Medulla oblongata (tissue), 1 donor: ENCODE data around the gene PMEPA1.

Source experiments
- DNase-seq: peaks from one replicate; pipeline ENCODE4 v3.0.0-alpha.2; 2015; ENCODE audit errors: extremely low spot score

Gene PMEPA1

GRCh38 chr20:57693670-57694329 is 16.0 kb downstream of the PMEPA1 start:
- DNase-seq = no peak

DNA sequence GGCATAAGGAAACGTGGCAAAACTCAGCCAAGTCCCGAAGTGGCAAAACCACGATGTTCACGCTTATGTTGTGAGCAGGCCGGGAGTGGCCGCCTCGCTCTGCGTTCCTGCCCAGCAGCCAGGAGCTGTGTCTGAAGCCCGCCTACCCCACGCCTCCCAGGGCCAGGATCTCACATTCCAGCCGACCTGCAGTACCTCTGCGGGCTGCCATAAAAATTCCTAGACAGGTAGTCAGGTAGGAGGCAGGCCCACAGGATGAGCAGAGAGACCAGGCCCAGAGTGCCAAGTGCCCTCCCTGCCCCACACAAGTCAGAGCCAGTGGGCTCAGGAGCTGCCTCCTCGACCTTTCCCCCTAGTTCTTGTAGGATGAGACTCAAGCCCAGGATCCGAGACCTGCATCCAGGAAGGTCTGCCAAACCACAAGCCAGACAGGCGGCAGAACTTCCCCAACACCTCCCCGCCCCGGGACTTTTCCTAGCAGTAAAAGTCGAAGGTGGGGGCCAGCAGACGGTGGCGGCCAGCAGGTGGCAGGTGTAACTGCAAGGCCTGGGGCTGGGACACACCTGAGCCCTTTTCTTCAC is 16.7 kb downstream of the PMEPA1 start:
- DNase-seq = no peak

GRCh38 chr20:57692393-57692792 is 17.4 kb downstream of the PMEPA1 start:
- DNase-seq = no peak

DNA sequence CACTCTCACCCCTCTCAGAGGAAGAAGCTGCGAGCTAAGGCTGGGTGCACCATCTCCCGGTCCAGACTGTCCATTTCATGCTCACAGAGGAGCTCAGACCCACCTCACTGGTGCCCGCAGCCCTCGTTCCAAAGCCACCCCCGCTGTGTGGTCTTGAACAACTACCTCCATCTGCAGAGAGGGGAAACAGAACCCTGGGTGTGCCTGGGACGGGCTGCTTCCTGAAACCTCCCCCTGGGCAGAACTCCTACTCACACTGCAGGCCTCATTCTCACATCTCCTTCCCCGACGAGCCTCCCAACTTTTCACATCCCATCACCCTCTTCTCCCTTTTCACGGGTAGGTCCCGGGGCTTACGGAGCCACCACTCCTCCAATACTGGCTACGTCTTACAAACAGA is 18.1 kb downstream of the PMEPA1 start:
- no peak for DNase-seq

- no peak for DNase-seq
Observed at GRCh38 chr20:57690525-57690924, 19.3 kb downstream of the PMEPA1 start.

- DNase-seq = no peak
Observed at GRCh38 chr20:57689745-57690481, 19.9 kb downstream of the PMEPA1 start.

- DNase-seq = peak; percentile 55
Observed at GRCh38 chr20:57688864-57689263, 21.0 kb downstream of the PMEPA1 start.

DNA sequence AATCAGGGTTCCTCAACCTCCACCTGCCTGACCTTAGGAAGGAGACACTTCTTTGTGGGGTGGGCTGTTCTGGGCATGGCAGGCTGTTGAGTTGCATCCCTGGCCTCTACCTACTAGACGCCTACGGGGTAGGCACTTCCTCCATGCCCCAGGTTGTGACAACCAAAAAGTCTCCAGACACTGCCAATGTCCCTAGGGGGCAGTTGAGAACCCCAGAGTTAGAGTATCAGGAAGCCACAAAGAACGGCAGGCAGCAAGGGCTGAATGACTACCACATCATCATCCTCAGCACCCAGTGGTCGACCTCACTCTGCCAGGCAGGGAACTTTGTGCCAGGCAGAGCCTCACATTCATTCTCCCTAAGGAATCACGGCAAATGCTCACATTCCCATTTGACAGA is 21.5 kb downstream of the PMEPA1 start:
- DNase-seq = no peak

DNA sequence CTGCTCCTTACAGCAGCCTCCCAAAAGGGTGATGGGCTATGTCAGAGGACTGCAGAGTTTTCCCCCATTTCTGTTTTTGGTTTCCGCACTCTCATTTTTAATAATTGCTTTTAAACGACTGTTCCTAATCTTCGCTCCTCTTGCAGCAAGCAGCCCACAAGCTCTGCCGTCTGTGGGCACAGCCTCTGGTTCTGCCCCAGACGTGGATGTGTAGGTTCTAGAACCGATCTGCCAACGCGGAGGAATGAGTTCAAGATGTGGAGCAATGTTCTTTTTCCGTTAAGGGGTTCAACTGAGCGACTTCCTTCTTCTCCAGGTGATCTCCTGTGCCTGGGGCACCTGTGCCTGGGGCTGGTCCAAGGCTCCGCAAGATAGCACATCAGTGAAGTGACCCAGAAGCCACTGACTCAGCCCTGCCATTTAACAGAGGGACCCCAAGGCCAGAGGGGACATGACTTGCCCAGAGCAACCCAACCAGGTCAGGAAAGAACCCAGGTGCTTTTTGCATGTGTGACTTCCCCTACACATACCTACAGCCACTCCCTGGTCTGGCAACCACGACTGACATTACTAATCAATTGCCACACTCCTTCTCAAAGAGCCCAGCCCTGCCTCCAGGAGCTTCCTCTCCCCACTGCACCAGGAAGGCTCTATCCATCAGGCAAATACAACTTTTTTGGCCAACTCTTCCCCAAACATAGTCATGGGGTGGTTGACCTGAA is 22.7 kb downstream of the PMEPA1 start:
- DNase-seq = no peak

- DNase-seq = peak; percentile 70
Observed at GRCh38 chr20:57685146-57685758, 24.6 kb downstream of the PMEPA1 start.

GRCh38 chr20:57684808-57685140 is 25.0 kb downstream of the PMEPA1 start:
- no peak for DNase-seq

- DNase-seq = no peak
Observed at GRCh38 chr20:57683881-57684807, 25.7 kb downstream of the PMEPA1 start.

- no peak for DNase-seq
Observed at GRCh38 chr20:57683287-57683686, 26.5 kb downstream of the PMEPA1 start.

DNA sequence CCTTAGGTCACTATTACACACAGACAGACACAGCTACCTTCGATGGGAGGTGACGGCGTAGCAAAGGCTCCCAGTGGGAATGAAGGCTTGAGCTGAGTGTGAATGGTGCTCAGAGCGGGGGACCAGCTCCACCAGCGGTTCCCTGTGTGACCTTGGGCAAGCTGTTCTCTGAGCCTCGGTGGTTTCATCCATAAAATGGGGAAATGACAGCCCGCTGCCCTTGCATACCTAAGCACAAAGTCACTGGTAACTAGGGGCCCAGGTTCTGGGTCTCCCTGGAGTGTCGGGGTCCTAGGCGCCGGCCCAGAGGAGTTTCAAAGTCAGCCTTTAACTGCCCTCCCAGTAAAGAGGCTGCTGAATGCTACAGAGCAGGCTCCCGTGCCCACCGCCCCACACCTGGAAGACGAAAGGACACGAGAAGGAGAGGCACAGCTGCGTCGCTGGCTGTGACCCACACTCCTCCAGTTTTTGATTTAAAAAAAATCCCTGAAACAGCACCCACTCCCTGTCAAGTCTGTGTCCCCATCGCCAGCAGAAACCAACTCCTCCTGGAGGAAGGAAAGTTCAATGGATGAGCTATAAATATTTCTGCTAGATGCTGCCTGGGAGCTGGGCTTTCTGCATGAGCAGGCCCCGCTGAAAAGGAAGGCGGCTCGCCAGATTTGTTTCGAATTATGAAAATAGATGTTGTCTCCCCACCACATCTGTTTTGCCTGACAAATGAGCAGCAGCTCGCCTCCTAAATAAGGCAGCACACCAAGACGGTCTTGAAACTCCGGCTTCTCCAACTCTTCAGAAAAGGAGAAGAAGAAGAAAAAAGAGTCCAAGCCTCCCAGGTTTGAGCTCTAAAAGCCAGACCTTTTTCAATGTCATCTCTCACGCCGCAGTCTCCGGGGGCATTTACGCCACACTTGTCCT is 27.4 kb downstream of the PMEPA1 start:
- DNase-seq = no peak

DNA sequence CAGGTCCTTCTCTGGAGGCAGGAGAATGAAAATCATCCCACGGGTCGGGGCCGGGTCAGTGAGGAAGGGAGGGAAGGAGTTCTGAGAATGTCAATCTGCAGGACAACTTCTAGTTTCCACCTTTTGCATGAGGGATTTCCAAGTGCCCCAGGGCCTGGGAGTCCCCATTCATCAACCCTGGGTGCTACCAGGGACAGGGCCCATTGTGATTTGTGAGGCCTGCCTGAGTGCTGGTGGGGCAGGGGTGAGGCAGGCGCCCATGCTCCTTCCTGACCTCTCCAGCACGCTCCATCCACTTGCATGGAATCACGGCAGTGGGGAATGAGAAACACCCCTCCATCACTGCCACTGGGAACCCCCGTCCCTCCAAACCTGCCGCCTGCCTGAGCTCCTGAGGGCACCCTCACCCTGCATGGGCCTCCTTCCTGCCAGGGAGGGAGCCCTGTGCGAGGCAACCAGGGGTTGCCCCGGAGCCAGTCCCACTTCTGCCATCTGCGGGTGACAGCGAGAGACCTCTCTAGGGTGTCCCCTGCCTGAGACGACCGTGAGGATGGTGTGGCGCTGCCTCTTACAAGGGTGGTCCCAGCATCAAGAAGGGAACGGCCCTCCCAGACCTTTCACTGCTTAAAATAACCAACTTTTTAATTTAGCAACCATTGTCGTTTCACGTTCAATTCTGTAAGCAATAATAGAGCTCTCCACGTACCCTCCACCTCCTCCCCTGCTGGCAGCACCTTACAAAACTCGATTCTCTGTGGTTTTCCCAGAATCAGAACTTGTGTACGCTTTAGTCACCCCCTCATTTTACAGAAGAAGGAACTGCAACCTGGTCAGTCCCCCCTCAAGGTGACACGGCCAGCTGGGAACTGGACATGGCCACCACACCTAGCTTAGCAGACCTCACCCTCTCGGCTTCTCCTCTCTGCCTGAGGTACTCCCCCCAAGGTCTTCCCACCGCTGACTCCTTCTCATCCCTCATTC is 28.6 kb downstream of the PMEPA1 start:
- DNase-seq = no peak

GRCh38 chr20:57680131-57680716 is 29.6 kb downstream of the PMEPA1 start:
- DNase-seq = no peak

DNA sequence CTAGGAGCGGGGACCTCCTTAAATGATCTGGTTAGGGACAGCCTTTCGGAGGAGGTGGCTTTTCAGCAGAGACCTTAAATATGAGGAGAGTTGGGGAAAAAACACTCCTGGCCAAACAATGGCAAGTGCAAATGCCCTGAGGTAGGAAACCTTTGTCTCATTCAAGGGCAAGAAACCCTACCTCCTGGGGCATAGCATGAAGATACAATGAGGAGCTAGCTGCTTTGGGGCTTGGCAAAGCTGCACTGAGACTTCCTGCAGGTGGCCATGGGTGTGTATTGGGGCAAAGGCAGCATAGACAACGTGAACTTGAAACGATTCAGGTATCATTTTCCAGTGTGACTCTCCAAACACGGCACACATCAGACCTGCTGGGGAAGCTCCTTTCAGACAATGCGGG is 30.7 kb downstream of the PMEPA1 start:
- no peak for DNase-seq

DNA sequence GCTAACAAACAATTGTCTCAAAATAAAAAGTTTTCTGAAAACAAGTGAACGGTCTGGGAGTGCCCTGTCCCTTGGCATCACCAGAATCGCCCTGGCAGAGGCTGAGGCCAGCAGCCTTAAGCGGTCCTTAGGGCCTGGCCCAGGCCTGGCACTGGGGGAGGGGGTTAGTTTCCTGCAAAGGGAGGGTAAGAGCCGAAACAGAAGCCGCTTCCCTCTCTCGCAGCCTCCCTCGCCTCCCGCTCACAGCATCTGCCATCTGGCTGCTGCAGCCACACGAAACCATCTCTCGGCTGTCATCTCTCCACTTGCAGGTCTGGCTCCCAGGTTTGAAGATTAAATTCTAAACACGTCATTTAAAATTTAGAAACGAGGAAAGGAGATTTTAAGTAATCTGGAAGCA is 31.5 kb downstream of the PMEPA1 start:
- peak; percentile 35 for DNase-seq
